Left forelimb (tissue), 1 donor: ENCODE data around the gene MTRR.

ENCODE experiments used
- DNase-seq: peaks from one replicate; pipeline ENCODE4 v3.0.0-alpha.2; 2018; ENCODE audit warnings: low spot score

MTRR gene

GRCh38 chr5:7857361-7857760 is 11.6 kb upstream of the MTRR start:
- no peak for DNase-seq

- no peak for DNase-seq
Measured at GRCh38 chr5:7857926-7858632, 10.9 kb upstream of the MTRR start.

DNA sequence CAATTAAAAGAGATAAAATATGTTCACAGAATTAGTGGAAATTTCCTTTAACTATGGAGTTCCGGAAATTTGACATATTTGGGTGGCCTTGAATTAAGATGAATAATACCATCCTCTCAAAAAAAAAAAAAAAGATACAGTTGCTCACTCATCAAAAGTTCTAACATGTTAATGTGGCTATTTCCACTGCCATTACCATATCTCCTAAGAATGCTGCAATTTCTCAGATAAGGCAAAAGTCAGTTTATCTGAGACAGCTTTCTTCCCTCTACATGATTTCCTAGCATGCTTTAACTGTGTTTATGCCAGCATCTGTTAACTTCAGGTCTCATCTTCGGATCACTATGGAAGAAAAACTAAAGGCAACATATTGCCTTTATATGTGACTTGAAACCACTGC is 2.8 kb upstream of the MTRR start:
- no peak for DNase-seq

GRCh38 chr5:7867260-7867659 is 1.7 kb upstream of the MTRR start:
- no peak for DNase-seq

- no peak for DNase-seq
Measured at GRCh38 chr5:7868427-7868772, 548 bp upstream of the MTRR start.

DNA sequence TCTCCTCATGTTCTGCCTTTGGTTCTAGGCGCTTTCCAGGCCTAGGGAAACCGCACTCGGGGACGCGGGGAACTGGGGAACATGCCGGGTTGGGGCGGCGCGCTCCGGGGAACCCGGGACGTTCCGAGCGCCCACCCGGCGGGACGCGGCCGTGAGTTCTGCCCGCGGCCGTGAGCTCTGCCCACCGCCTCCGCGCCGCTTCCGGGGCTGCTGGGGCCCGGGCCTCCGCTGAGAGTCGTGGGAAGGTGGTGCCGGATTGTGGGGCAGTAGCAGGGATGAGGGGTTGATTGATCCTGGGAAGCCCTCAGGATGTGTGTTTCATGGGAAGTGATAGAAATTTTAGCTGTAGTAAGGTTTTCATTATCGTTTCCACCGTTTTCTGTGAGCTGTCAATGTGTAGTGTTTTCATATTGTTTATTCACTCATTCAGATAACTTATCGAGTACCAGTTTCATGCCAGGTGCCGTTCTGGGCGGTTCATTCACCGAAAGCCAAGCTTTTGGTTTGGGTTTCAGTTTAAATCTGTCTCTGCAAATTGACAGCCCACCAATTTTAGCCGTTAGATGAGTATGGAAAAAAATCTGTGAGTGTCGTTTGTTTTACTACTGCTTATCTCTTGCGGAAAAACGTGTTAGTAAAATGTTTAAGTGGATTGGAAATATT is 657 bp downstream of the MTRR start:
- no peak for DNase-seq

- no peak for DNase-seq
Measured at GRCh38 chr5:7871653-7872052, 2.7 kb downstream of the MTRR start.

- DNase-seq: no peak
Measured at GRCh38 chr5:7872517-7873130, 3.7 kb downstream of the MTRR start.

- DNase-seq: no peak
Measured at GRCh38 chr5:7873216-7873615, 4.3 kb downstream of the MTRR start.

- no peak for DNase-seq
Measured at GRCh38 chr5:7874639-7875038, 5.7 kb downstream of the MTRR start.

- DNase-seq: no peak
Measured at GRCh38 chr5:7875151-7875550, 6.2 kb downstream of the MTRR start.

GRCh38 chr5:7876867-7877266 is 7.9 kb downstream of the MTRR start:
- DNase-seq: no peak

DNA sequence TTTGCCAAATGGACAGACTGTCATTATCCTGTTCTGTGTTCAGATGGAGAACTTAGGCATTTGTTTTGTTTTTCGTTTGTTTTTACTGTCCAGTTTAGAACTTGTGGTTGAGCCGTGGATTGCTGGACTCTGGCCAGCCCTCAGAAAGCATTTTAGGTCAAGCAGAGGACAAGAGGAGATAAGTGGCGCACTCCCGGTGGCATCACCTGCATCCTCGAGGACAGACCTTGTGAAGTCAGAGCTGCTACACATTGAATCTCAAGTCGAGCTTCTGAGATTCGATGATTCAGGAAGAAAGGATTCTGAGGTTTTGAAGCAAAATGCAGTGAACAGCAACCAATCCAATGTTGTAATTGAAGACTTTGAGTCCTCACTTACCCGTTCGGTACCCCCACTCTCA is 8.9 kb downstream of the MTRR start:
- DNase-seq: no peak

DNA sequence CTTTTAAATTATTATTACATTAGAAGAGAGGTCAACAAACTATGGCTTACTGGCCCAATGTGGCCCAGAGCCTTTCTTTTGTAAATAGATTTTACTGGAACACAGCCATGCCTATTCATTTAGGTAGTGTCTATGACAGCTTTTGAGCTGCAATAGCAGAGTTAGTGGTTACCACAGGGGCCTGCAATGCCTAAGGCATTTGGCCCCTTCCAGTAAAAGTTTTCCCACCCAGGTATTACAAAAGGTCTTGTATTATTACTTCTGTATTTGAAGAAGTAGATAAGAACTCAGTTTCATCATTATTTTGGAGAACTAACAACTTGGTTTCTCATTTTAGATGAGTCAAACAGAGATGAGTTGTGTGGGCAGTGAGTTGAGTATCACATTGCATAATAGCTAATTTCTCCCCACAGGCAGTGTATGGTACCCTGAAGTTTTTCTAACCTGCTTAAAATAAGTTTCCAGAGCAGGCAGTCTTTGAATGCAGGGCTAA is 9.5 kb downstream of the MTRR start:
- DNase-seq: no peak

GRCh38 chr5:7881091-7881490 is 12.1 kb downstream of the MTRR start:
- no peak for DNase-seq

- DNase-seq: no peak
Measured at GRCh38 chr5:7881816-7882215, 12.9 kb downstream of the MTRR start.

GRCh38 chr5:7882926-7883325 is 14.0 kb downstream of the MTRR start:
- DNase-seq: no peak

DNA sequence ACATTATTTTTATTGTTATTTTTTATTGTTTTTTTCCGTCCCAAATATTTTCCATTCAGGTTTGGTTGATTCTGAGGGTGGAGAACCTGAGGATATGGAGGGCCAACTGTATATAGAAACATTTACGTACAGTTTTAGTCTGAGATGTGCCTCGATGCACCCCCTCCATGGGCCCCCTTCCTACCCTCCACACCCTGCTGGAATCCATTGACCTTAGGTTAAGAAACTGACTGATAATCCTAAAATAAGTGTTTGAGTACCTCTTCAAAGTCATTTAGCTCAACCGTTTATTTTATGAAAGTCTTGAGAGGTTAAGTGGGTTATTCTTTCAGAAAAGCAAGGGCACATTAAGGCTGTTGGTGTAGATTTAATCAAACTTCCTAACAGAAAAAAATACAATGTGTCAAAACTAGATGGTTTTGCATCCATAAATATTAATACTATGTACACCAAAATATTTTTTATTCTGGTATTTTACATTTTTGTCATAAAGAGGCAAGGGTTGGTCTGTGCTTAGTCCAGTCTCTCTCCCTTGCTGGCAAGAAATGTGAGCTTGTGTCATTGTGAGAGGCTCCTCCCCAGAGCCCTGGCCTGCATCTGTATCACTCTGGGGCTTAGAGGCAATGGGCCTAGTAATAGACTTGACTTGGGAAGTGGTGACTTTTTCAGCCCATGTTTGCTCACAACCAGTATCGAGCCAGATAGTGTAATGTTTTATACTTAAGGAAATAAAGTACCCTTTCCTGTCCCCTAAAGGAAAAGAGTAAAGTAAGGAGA is 15.7 kb downstream of the MTRR start:
- DNase-seq: no peak

DNA sequence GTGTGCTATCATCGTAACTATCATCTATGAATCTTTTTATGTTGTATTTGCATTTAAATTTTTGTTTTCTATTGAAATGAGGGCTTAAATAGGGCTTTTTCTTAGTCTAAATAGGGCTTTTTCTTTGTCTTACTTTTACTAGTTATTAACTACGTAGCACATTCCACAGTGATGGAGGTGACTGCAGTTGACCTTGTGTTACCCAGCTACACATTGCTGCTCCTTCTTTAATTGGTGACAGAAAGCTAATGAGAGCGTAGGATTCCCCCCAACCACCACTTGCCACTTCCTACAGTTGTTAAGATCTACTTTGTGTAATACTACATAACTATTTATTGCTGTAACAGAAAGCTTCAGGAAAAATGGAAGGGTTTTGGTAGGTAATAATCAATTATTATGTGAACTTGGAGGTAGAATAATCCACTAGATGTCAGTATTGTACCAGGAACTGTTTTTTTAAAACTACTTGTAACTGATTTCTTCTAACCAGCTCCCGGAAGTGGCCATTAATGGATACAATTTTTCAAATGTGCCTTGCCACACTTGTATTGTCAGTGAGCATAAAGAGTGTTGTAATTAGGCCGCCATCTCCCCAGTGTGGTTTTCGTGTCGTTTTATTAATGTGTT is 18.0 kb downstream of the MTRR start:
- no peak for DNase-seq

DNA sequence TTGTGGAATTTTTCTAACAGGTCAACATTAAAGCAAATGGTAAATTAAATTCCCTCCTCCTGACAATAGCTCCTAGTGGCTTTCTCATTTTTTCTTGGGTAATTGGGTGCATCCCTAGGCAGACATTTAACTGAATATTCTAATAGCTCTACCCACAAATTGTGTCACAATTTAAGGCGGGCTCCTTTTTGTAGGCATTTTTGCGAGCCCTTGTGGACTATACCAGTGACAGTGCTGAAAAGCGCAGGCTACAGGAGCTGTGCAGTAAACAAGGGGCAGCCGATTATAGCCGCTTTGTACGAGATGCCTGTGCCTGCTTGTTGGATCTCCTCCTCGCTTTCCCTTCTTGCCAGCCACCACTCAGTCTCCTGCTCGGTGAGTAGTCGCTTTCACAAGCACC is 20.0 kb downstream of the MTRR start:
- no peak for DNase-seq

- DNase-seq: no peak
Measured at GRCh38 chr5:7894439-7894838, 25.5 kb downstream of the MTRR start.

DNA sequence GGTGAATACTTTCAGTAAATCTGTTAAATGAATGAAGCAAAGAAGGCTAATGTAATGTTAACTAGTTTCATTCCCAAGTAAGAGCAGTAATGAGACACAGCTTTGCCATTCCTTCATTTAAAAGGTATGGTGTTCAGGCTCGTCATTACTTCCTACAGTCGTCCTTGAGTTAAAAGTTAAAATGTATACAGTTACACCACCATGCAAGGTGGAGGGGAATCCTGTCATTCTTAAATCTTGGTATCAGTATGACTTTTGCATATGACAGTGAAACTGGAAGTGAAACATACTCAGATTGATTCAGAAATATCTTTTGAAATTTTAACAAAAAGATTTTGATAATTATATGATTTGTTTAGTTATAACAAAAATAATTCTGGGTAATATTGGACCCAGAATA is 25.9 kb downstream of the MTRR start:
- no peak for DNase-seq
